Measurements from ENCODE around the gene USP31. TPM values are rescaled to one million over a fixed set of nuclear protein-coding genes. Genes with fewer than 3 reads are reported as not detected.

Gene USP31
- total RNA-seq, 5 donors from 2014 or later (not counting 1 experiment from before 2014, with no cell fraction given) = 4.1 to 6.4 (median 5.6) TPM

- CTCF ChIA-PET = interaction anchor here in 1 of 2 donors (0.6 kb wide), 1 partner anchor 985 kb away, joined by 6 read pairs; no protein-coding TSS in a partner anchor
- no peak overlapping the region for H3K4me3 ChIP-seq (ENCODE audit: control insufficient read depth in 1 of 2, extremely low read depth in 1 of 2, low read length in 1 of 2)
- POLR2A ChIA-PET = no interaction called here
- H3K27me3 Mint-ChIP-seq = no peaks in the 10 kb centered on the region
- WGBS (ENCODE audit: insufficient coverage) = no CpG with 5 or more reads among the region's 2 CpGs
- ATAC-seq (replicated peaks in 1 of 4) (no peak), DNase-seq (no peak)
- H3K9me3 ChIP-seq = no peaks in the 10 kb centered on the region
- H3K36me3 Mint-ChIP-seq = no peaks in the 10 kb centered on the region
- H3K4me1 ChIP-seq (ENCODE audit: control insufficient read depth in 1 of 2, extremely low read depth in 1 of 2, insufficient read depth in 2 of 2, low read length in 2 of 2) = no peaks in the 10 kb centered on the region
- H3K9me3 Mint-ChIP-seq = no peaks in the 10 kb centered on the region
- H3K27me3 ChIP-seq (replicated peaks in 1 of 2; ENCODE audit: control insufficient read depth in 2 of 2, extremely low read depth in 1 of 2, insufficient read depth in 2 of 2, low read length in 1 of 2) = no peaks in the 10 kb centered on the region
- no peak overlapping the region for H3K27ac ChIP-seq (ENCODE audit: low read length)
- H3K27ac Mint-ChIP-seq = no peak overlapping the region
- no peak overlapping the region for H3K4me3 Mint-ChIP-seq
- H3K36me3 ChIP-seq (ENCODE audit: control insufficient read depth in 2 of 2, extremely low read depth in 1 of 2, insufficient read depth in 1 of 2, low read length in 1 of 2) = no peaks in the 10 kb centered on the region
- H3K4me1 Mint-ChIP-seq = peaks cover 0 to 9% (median 8%) of the 10 kb centered on the region in 3 donors
Observed at GRCh38 chr16:23125277-23125676, 24.0 kb downstream of the USP31 start.

- H3K27me3 ChIP-seq (replicated peaks in 1 of 2; ENCODE audit: control insufficient read depth in 2 of 2, extremely low read depth in 1 of 2, insufficient read depth in 2 of 2, low read length in 1 of 2) = no peaks in the 10 kb centered on the region
- no peaks in the 10 kb centered on the region for H3K36me3 ChIP-seq (ENCODE audit: control insufficient read depth in 2 of 2, extremely low read depth in 1 of 2, insufficient read depth in 1 of 2, low read length in 1 of 2)
- ATAC-seq (replicated peaks in 1 of 4) (no peak), DNase-seq (no peak)
- Mint-ChIP-seq H3K27ac (no peak overlapping the region), H3K27me3 (no peaks in the 10 kb centered on the region), H3K9me3 (no peaks in the 10 kb centered on the region), H3K4me1 (peaks cover 0 to 9% (median 3%) of the 10 kb centered on the region in 3 donors), H3K4me3 (no peak overlapping the region), H3K36me3 (no peaks in the 10 kb centered on the region)
- no peaks in the 10 kb centered on the region for H3K4me1 ChIP-seq (ENCODE audit: control insufficient read depth in 1 of 2, extremely low read depth in 1 of 2, insufficient read depth in 2 of 2, low read length in 2 of 2)
- ChIA-PET CTCF (no interaction called here), POLR2A (no interaction called here)
- WGBS (ENCODE audit: insufficient coverage) = 81% methylated on average over 7 of the region's 8 CpGs
- H3K27ac ChIP-seq (ENCODE audit: low read length) = no peak overlapping the region
- no peak overlapping the region for H3K4me3 ChIP-seq (ENCODE audit: control insufficient read depth in 1 of 2, extremely low read depth in 1 of 2, low read length in 1 of 2)
- no peaks in the 10 kb centered on the region for H3K9me3 ChIP-seq
Observed at GRCh38 chr16:23124315-23124714, 24.9 kb downstream of the USP31 start.

- Mint-ChIP-seq H3K4me1 (peaks cover 0 to 9% (median 0%) of the 10 kb centered on the region in 3 donors), H3K27ac (no peak overlapping the region), H3K9me3 (no peaks in the 10 kb centered on the region), H3K36me3 (no peaks in the 10 kb centered on the region), H3K27me3 (no peaks in the 10 kb centered on the region), H3K4me3 (no peak overlapping the region)
- ChIA-PET CTCF (no interaction called here), POLR2A (no interaction called here)
- no peaks in the 10 kb centered on the region for H3K4me1 ChIP-seq (ENCODE audit: control insufficient read depth in 1 of 2, extremely low read depth in 1 of 2, insufficient read depth in 2 of 2, low read length in 2 of 2)
- H3K36me3 ChIP-seq (ENCODE audit: control insufficient read depth in 2 of 2, extremely low read depth in 1 of 2, insufficient read depth in 1 of 2, low read length in 1 of 2) = no peaks in the 10 kb centered on the region
- H3K4me3 ChIP-seq (ENCODE audit: control insufficient read depth in 1 of 2, extremely low read depth in 1 of 2, low read length in 1 of 2) = no peak overlapping the region
- DNase-seq (no peak), ATAC-seq (replicated peaks in 1 of 4) (no peak)
- H3K27me3 ChIP-seq (replicated peaks in 1 of 2; ENCODE audit: control insufficient read depth in 2 of 2, extremely low read depth in 1 of 2, insufficient read depth in 2 of 2, low read length in 1 of 2) = no peaks in the 10 kb centered on the region
- no peak overlapping the region for H3K27ac ChIP-seq (ENCODE audit: low read length)
- no CpG with 5 or more reads among the region's 5 CpGs for WGBS (ENCODE audit: insufficient coverage)
- no peaks in the 10 kb centered on the region for H3K9me3 ChIP-seq
Observed at GRCh38 chr16:23122144-23122543, 27.1 kb downstream of the USP31 start.

GRCh38 chr16:23121024-23121423, 28.2 kb downstream of the USP31 start:
- no peak overlapping the region for H3K4me3 ChIP-seq (ENCODE audit: control insufficient read depth in 1 of 2, extremely low read depth in 1 of 2, low read length in 1 of 2)
- no peak overlapping the region for H3K27ac ChIP-seq (ENCODE audit: low read length)
- Mint-ChIP-seq H3K4me3 (no peak overlapping the region), H3K36me3 (no peaks in the 10 kb centered on the region), H3K4me1 (peaks cover under 1 to 9% (median 5%) of the 10 kb centered on the region in 3 donors), H3K9me3 (no peaks in the 10 kb centered on the region), H3K27ac (no peak overlapping the region), H3K27me3 (no peaks in the 10 kb centered on the region)
- 83% methylated on average over 3 of the region's 3 CpGs for WGBS (ENCODE audit: insufficient coverage)
- DNase-seq = no peak
- no peaks in the 10 kb centered on the region for H3K9me3 ChIP-seq
- ChIA-PET CTCF (no interaction called here), POLR2A (no interaction called here)
- H3K4me1 ChIP-seq (ENCODE audit: control insufficient read depth in 1 of 2, extremely low read depth in 1 of 2, insufficient read depth in 2 of 2, low read length in 2 of 2) = no peaks in the 10 kb centered on the region
- H3K27me3 ChIP-seq (replicated peaks in 1 of 2; ENCODE audit: control insufficient read depth in 2 of 2, extremely low read depth in 1 of 2, insufficient read depth in 2 of 2, low read length in 1 of 2) = no peaks in the 10 kb centered on the region
- ATAC-seq (replicated peaks in 1 of 4) = no peak
- no peaks in the 10 kb centered on the region for H3K36me3 ChIP-seq (ENCODE audit: control insufficient read depth in 2 of 2, extremely low read depth in 1 of 2, insufficient read depth in 1 of 2, low read length in 1 of 2)

GRCh38 chr16:23120562-23120961, 28.7 kb downstream of the USP31 start:
- no CpG with 5 or more reads among the region's 4 CpGs for WGBS (ENCODE audit: insufficient coverage)
- Histone ChIP-seq H3K27ac (ENCODE audit: low read length) (no peak overlapping the region), H3K27me3 (replicated peaks in 1 of 2; ENCODE audit: control insufficient read depth in 2 of 2, extremely low read depth in 1 of 2, insufficient read depth in 2 of 2, low read length in 1 of 2) (no peaks in the 10 kb centered on the region), H3K36me3 (ENCODE audit: control insufficient read depth in 2 of 2, extremely low read depth in 1 of 2, insufficient read depth in 1 of 2, low read length in 1 of 2) (no peaks in the 10 kb centered on the region), H3K4me3 (ENCODE audit: control insufficient read depth in 1 of 2, extremely low read depth in 1 of 2, low read length in 1 of 2) (no peak overlapping the region), H3K9me3 (no peaks in the 10 kb centered on the region), H3K4me1 (ENCODE audit: control insufficient read depth in 1 of 2, extremely low read depth in 1 of 2, insufficient read depth in 2 of 2, low read length in 2 of 2) (no peaks in the 10 kb centered on the region)
- POLR2A ChIA-PET = no interaction called here
- Mint-ChIP-seq H3K4me1 (peaks cover 1 to 9% (median 5%) of the 10 kb centered on the region in 3 donors), H3K4me3 (no peak overlapping the region), H3K9me3 (no peaks in the 10 kb centered on the region), H3K27ac (no peak overlapping the region), H3K36me3 (no peaks in the 10 kb centered on the region), H3K27me3 (no peaks in the 10 kb centered on the region)
- CTCF ChIA-PET = no interaction called here
- no peak for DNase-seq
- no peak for ATAC-seq (replicated peaks in 1 of 4)

GRCh38 chr16:23119570-23119969, 29.7 kb downstream of the USP31 start:
- H3K27me3 ChIP-seq (replicated peaks in 1 of 2; ENCODE audit: control insufficient read depth in 2 of 2, extremely low read depth in 1 of 2, insufficient read depth in 2 of 2, low read length in 1 of 2) = no peaks in the 10 kb centered on the region
- ChIA-PET CTCF (no interaction called here), POLR2A (no interaction called here)
- Mint-ChIP-seq H3K36me3 (no peaks in the 10 kb centered on the region), H3K9me3 (no peaks in the 10 kb centered on the region), H3K27me3 (no peaks in the 10 kb centered on the region), H3K27ac (no peak overlapping the region), H3K4me3 (no peak overlapping the region), H3K4me1 (peaks cover 1 to 9% (median 5%) of the 10 kb centered on the region in 3 donors)
- DNase-seq = no peak
- H3K9me3 ChIP-seq = no peaks in the 10 kb centered on the region
- H3K4me3 ChIP-seq (ENCODE audit: control insufficient read depth in 1 of 2, extremely low read depth in 1 of 2, low read length in 1 of 2) = no peak overlapping the region
- H3K27ac ChIP-seq (ENCODE audit: low read length) = no peak overlapping the region
- H3K4me1 ChIP-seq (ENCODE audit: control insufficient read depth in 1 of 2, extremely low read depth in 1 of 2, insufficient read depth in 2 of 2, low read length in 2 of 2) = no peaks in the 10 kb centered on the region
- ATAC-seq (replicated peaks in 1 of 4) = no peak
- no peaks in the 10 kb centered on the region for H3K36me3 ChIP-seq (ENCODE audit: control insufficient read depth in 2 of 2, extremely low read depth in 1 of 2, insufficient read depth in 1 of 2, low read length in 1 of 2)
- 82% methylated on average over 1 of the region's 2 CpGs for WGBS (ENCODE audit: insufficient coverage)

All from T-cell (primary cell).